Measurements from ENCODE around the gene ZNF716.

Gene ZNF716

GRCh38 chr7:57414852-57415251 lies 35.1 kb upstream of the ZNF716 start:
- DNase-seq (ENCODE audit: insufficient read length): no peak
- no peak for FAIRE-seq
- TF ChIP-seq POLR2A (IDR thresholded peaks at IDR 0.05; ENCODE audit: low read depth, low read length) (no peak), POLR2AphosphoS5 (IDR thresholded peaks at IDR 0.05; ENCODE audit: low read depth, low read length) (no peak), TAF1 (IDR thresholded peaks at IDR 0.05; ENCODE audit: borderline replicate concordance, low read depth, low read length) (no peak)

DNA sequence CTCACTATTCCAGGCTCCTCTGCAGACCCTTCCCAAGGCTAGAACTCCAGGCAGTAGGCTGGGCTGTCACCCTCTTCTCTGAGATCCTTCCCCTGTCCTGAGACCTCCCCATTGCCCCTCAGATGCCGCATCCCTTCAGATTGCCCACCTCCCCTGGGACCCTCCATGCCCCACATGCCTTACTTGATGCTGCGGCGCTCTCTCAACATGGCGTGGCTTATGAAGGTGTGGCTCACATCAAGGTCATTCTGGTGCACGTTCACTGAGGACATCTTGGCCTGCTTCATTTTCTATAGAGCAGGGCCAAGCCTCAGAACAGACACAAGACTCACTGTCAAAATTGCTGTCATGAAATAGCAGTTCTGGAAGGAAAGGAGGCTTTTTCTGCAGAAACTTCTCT lies 34.7 kb upstream of the ZNF716 start:
- FAIRE-seq: no peak
- TF ChIP-seq POLR2A (IDR thresholded peaks at IDR 0.05; ENCODE audit: low read depth, low read length) (no peak), POLR2AphosphoS5 (IDR thresholded peaks at IDR 0.05; ENCODE audit: low read depth, low read length) (no peak), TAF1 (IDR thresholded peaks at IDR 0.05; ENCODE audit: borderline replicate concordance, low read depth, low read length) (no peak)
- no peak for DNase-seq (ENCODE audit: insufficient read length)

DNA sequence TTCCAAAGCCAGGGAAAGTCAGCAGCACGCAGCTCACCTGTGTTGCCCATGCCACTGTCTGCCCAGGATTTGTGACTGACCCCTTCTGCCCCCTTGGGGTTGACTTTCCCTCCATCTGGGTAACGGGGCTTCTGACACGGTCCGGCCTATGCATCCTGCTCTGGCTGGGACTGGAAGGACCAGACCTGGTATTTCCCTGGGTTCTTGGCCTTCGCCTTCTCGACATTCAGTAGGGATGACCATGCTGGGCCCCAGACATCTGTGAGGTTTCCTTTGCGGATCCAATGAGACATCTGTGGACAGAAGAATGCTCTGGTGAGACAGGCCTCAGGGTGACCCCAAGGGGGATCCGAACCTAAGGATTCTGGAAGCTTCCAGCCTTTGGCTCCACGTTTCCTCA lies 34.2 kb upstream of the ZNF716 start:
- FAIRE-seq (no peak), DNase-seq (ENCODE audit: insufficient read length) (no peak)
- TF ChIP-seq POLR2A (IDR thresholded peaks at IDR 0.05; ENCODE audit: low read depth, low read length) (no peak), POLR2AphosphoS5 (IDR thresholded peaks at IDR 0.05; ENCODE audit: low read depth, low read length) (no peak), TAF1 (IDR thresholded peaks at IDR 0.05; ENCODE audit: borderline replicate concordance, low read depth, low read length) (no peak)

DNA sequence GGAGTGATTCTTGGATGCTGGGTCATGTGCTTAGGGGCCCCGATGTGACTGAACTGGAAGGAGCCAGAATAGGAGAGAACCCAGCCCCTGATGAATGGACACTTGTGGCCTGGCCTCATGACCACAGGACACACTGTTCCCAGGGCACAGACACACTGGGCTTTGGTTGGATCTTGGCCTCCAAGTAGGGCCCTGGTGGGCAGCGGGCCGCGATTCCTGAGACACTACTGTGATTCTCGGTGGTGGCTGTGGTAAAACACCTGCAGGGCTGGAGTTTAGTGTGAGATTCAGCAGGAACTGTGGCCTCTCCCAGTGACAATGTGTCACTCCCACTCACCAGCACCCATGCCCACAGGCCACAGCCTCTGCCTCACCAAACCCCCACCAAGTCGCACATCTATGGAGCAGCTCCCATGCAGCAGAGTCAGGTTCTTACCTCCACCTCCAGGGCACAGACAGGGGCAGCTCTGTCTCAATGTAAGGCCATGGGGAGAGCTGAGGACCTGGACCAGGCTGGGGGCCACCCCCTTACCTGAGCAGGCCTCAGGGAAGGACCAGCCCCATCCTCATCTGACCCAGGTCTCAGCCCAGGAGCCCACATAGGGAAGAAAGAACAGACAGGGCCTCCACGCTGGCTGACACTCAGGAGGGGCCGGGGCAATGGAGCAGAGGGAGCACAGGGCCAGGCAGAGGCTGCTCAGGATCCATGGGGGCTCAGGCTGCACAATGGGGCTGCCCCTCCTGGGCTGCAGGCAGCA lies 33.2 kb upstream of the ZNF716 start:
- no peak for DNase-seq (ENCODE audit: insufficient read length)
- no peak for FAIRE-seq
- no peak for TF ChIP-seq POLR2AphosphoS5 (IDR thresholded peaks at IDR 0.05; ENCODE audit: low read depth, low read length)
- no peak for TF ChIP-seq POLR2A (IDR thresholded peaks at IDR 0.05; ENCODE audit: low read depth, low read length)
- no peak for TF ChIP-seq TAF1 (IDR thresholded peaks at IDR 0.05; ENCODE audit: borderline replicate concordance, low read depth, low read length)

- TF ChIP-seq TAF1 (IDR thresholded peaks at IDR 0.05; ENCODE audit: borderline replicate concordance, low read depth, low read length): no peak
- TF ChIP-seq POLR2A (IDR thresholded peaks at IDR 0.05; ENCODE audit: low read depth, low read length): no peak
- no peak for TF ChIP-seq POLR2AphosphoS5 (IDR thresholded peaks at IDR 0.05; ENCODE audit: low read depth, low read length)
Measured at GRCh38 chr7:57417736-57418135, 32.2 kb upstream of the ZNF716 start.

GRCh38 chr7:57423768-57424167 lies 26.2 kb upstream of the ZNF716 start:
- TF ChIP-seq TAF1 (IDR thresholded peaks at IDR 0.05; ENCODE audit: borderline replicate concordance, low read depth, low read length): no peak
- DNase-seq (ENCODE audit: insufficient read length) (no peak), FAIRE-seq (no peak)

More at GRCh38 chr7:57417736-57418135, 32.2 kb upstream of the ZNF716 start:
- DNase-seq (ENCODE audit: insufficient read length) (no peak), FAIRE-seq (no peak)

DNA sequence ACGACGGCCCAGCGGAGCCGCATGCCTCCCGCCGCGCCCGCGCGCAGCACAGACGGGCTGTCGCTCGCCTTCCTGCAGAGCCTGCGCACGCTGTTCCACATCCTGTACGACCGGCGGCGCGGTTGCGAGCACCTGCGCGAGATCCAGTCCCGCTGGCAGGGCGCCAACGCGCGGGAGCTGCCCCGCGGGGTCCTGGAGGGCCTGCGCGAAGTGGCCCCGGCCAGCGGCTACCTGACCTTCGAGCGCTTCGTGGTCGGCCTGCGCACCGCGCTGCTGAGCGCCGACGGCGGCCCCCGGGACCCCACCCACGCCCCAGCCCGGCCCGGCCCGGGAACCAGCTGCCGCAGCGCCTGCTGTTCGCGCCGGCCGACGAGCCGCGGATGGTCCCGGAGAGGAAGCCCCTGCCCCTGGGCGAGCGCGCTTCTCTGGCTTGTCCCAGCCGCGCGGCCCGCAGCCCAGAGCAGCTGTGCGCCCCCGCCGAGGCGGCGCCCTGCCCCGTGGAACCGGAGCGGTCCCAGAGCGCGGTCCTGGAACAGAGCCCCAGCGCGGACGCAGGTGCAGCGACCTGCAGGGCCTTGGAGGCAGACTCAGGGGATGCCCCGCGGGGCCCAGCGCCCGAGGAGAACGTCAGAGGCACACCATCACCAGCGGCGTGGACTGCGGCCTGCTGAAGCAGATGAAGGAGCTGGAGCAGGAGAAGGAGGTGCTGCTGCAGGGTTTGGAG lies 25.3 kb upstream of the ZNF716 start:
- TF ChIP-seq TAF1 (IDR thresholded peaks at IDR 0.05; ENCODE audit: borderline replicate concordance, low read depth, low read length) (no peak), POLR2A (IDR thresholded peaks at IDR 0.05; ENCODE audit: low read depth, low read length) (no peak)
- FAIRE-seq: no peak
- DNase-seq (ENCODE audit: insufficient read length): no peak

DNA sequence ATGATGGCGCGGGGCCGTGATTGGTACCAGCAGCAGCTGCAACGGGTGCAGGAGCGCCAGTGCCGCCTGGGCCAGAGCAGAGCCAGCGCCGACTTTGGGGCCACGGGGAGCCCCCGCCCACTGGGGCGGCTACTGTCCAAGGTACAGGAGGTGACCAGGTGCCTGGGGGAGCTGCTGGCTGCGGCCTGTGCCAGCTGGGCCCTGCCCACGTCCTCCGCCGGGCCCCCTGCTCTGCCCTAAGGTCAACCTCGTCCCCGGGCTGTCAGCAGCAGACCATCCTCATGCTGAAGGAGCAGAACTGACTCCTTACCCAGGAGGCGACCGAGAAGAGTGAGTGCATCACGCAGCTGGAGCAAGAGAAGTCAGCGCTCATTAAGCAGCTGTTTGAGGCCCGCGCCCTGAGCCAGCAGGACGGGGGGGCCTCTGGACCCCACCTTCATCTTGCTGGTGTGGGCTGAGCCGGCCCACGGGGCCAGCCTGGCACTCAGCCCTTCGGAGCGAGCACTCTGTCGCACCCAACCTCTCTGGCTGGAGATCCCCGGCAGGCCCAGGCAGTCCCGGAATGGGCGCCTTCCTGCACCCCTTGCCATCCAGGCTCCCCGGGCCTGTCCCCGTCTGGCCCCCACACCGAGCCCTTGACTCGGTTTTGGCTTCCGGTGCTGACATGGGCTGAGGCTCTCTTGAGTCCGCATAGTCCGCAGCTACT lies 24.6 kb upstream of the ZNF716 start:
- FAIRE-seq (no peak), DNase-seq (ENCODE audit: insufficient read length) (no peak)
- TF ChIP-seq TAF1 (IDR thresholded peaks at IDR 0.05; ENCODE audit: borderline replicate concordance, low read depth, low read length) (no peak), POLR2A (IDR thresholded peaks at IDR 0.05; ENCODE audit: low read depth, low read length) (no peak), POLR2AphosphoS5 (IDR thresholded peaks at IDR 0.05; ENCODE audit: low read depth, low read length) (no peak)

DNA sequence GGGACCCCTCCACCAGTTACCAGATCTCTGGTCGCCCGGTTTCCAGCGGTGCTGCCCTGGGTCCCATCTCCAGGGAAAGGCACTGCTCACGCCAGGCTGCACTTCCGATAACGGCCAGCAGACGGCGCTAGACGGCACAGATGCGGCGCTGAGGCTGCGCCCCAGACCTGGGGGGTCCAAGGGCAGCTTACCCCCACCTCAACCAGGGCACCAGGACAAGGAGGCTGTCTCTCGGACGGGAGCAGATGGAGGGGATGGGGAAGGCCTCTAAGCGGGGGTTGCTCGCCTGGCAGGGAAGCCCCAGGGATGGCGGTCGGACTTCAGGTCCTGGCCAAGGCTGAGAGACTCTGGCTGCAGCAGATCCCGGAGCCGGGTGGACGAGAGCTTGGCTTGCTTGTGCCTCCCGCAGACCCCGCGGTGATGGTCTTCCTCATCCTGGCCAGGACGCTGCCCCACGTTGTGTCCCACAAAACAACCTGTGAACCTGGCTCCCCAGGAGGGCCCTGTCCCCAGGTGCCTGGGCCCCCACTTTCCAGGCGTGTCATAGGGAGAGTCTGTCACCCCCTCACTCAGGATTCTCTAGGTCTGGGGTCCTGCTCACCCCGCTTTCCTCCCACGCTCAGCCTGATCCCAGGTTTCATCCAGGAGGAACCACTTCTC lies 23.9 kb upstream of the ZNF716 start:
- FAIRE-seq (no peak), DNase-seq (ENCODE audit: insufficient read length) (no peak)
- TF ChIP-seq POLR2AphosphoS5 (IDR thresholded peaks at IDR 0.05; ENCODE audit: low read depth, low read length): no peak
- TF ChIP-seq POLR2A (IDR thresholded peaks at IDR 0.05; ENCODE audit: low read depth, low read length): no peak
- TF ChIP-seq TAF1 (IDR thresholded peaks at IDR 0.05; ENCODE audit: borderline replicate concordance, low read depth, low read length): no peak

DNA sequence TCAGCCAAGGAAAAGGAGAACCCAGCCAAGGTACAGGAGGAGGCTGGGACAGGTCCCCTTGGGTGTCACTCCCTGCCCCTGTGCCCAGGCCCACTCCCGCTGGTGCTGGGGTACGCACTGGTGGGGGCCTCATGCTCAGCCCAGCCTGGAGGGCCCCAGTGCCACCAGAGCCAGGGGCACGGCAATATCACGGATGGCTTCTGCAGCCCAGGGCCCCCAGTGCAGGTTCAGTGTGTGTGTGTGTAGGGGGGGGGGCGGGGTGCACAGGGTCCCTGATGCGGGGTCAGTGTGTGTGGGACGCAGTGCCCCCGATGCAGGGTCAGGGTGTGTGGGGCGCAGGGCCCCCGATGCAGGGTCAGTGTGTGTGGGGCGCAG lies 23.4 kb upstream of the ZNF716 start:
- no peak for TF ChIP-seq POLR2A (IDR thresholded peaks at IDR 0.05; ENCODE audit: low read depth, low read length)
- no peak for TF ChIP-seq POLR2AphosphoS5 (IDR thresholded peaks at IDR 0.05; ENCODE audit: low read depth, low read length)
- TF ChIP-seq TAF1 (IDR thresholded peaks at IDR 0.05; ENCODE audit: borderline replicate concordance, low read depth, low read length): no peak
- DNase-seq (ENCODE audit: insufficient read length): no peak
- no peak for FAIRE-seq

- FAIRE-seq (no peak), DNase-seq (ENCODE audit: insufficient read length) (no peak)
- TF ChIP-seq POLR2AphosphoS5 (IDR thresholded peaks at IDR 0.05; ENCODE audit: low read depth, low read length): no peak
- TF ChIP-seq POLR2A (IDR thresholded peaks at IDR 0.05; ENCODE audit: low read depth, low read length): no peak
- TF ChIP-seq TAF1 (IDR thresholded peaks at IDR 0.05; ENCODE audit: borderline replicate concordance, low read depth, low read length): no peak
Measured at GRCh38 chr7:57427146-57427545, 22.8 kb upstream of the ZNF716 start.
